GM19438 (cell line): ENCODE results near the gene EPHB2.
"Not testable (repeated sequence)": the region's sequence is repeated elsewhere in the genome, so short reads cannot be mapped to it uniquely, and the experiment has no call there.

Experiments used
- ATAC-seq: cut with Tn5 transposase; IDR thresholded peaks from one replicate; pipeline ENCODE4 v1.9.1; 2021; ENCODE audit warnings: low read depth; ENCODE audit not compliant: unreplicated experiment

Gene EPHB2

GRCh38 chr1:22831729-22832413, 121.2 kb downstream of the EPHB2 start:
- ATAC-seq: no peak

GRCh38 chr1:22832414-22832786, 121.8 kb downstream of the EPHB2 start:
- no peak for ATAC-seq

GRCh38 chr1:22833699-22834098, 123.1 kb downstream of the EPHB2 start:
- ATAC-seq: no peak

- not testable (repeated sequence) for ATAC-seq
Measured at GRCh38 chr1:22834420-22834819, 123.8 kb downstream of the EPHB2 start.

GRCh38 chr1:22835636-22836319, 125.1 kb downstream of the EPHB2 start:
- ATAC-seq: no peak

GRCh38 chr1:22836850-22837249, 126.2 kb downstream of the EPHB2 start:
- no peak for ATAC-seq

GRCh38 chr1:22837332-22837731, 126.7 kb downstream of the EPHB2 start:
- ATAC-seq: no peak

GRCh38 chr1:22838965-22839364, 128.3 kb downstream of the EPHB2 start:
- ATAC-seq: no peak

- ATAC-seq: no peak
Measured at GRCh38 chr1:22839806-22840205, 129.2 kb downstream of the EPHB2 start.

GRCh38 chr1:22841142-22841541, 130.5 kb downstream of the EPHB2 start:
- ATAC-seq: no peak

GRCh38 chr1:22841860-22842281, 131.2 kb downstream of the EPHB2 start:
- ATAC-seq: no peak

- ATAC-seq: not testable (repeated sequence)
Measured at GRCh38 chr1:22843441-22844183, 133.0 kb downstream of the EPHB2 start.

- ATAC-seq: no peak
Measured at GRCh38 chr1:22844621-22845020, 134.0 kb downstream of the EPHB2 start.

- no peak for ATAC-seq
Measured at GRCh38 chr1:22845398-22845935, 134.8 kb downstream of the EPHB2 start.

- ATAC-seq: no peak
Measured at GRCh38 chr1:22846458-22846857, 135.8 kb downstream of the EPHB2 start.

GRCh38 chr1:22847249-22847648, 136.6 kb downstream of the EPHB2 start:
- no peak for ATAC-seq

GRCh38 chr1:22847709-22848108, 137.1 kb downstream of the EPHB2 start:
- no peak for ATAC-seq

GRCh38 chr1:22848405-22848804, 137.8 kb downstream of the EPHB2 start:
- ATAC-seq: no peak

- no peak for ATAC-seq
Measured at GRCh38 chr1:22849770-22850169, 139.1 kb downstream of the EPHB2 start.

GRCh38 chr1:22850281-22850680, 139.6 kb downstream of the EPHB2 start:
- no peak for ATAC-seq

- no peak for ATAC-seq
Measured at GRCh38 chr1:22850681-22851080, 140.0 kb downstream of the EPHB2 start.
